CD4-positive, alpha-beta T cell treated with Interleukin-10 for 1 hour (primary cell): Measurements from ENCODE around the gene PDE4B.

Experiments used
- DNase-seq: peaks from one replicate; pipeline ENCODE4 v3.0.0-alpha.2; 2020

The PDE4B gene

DNA sequence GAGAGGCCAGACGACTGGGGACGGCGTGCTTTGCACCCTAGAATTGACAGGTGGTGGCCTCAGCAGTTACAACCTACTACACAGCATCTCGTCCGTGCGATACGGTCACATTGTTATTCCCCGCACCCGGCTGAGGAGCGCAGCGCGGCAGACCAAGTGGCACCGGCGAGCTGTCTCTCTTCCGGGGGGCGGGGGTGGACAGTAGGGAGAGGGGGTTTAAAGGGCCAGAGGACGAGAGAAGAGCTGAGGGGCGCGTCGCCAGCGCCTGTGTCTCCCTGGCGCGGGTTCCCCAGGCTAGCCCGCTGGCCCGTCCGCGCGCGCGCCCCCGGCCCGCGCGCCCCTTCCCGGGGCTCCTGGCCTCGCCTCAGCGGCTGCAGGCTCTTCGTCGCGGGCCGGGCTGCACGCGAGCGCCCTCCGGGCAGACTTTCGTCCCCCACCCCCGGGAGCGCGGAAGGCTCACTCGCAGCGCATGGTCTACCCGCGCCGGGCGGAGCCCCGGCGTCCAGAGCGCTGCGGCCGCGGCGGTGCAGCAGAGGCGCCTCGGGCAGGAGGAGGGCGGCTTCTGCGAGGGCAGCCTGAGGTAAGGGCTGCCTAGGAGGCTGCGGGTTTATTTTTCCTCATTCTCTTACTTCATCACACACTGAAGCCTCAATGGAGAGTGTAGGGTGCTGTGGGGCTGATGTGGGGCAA lies at the start of gene PDE4B:
PDE4B (plus strand) TSS at position 227 of the 690 bp plus-strand sequence.
- DNase-seq = no peak

GRCh38 chr1:65744731-65745130 lies 48.0 kb upstream of the PDE4B start:
- DNase-seq = no peak

GRCh38 chr1:65751961-65752360 lies 40.7 kb upstream of the PDE4B start:
- no peak for DNase-seq

DNA sequence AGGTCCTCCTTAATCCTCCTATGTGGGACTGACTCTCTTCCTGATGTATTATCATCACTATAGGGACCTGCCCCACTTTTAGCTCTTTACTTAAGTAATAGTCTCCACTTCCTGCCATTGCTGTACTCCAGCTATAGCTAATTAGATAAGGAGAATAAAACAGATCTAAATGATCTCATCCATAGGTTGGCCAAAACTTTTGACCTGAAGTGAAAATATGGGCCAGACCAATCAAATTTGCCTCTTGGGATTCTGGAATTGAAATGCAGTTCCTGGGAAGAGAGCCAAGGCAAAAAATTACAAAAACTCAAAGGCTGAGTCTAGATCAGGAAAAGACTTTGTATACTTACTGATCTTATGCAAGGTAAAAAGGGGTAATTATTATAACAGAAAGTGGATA lies 36.1 kb upstream of the PDE4B start:
- no peak for DNase-seq

GRCh38 chr1:65757531-65757930 lies 35.2 kb upstream of the PDE4B start:
- DNase-seq = no peak

DNA sequence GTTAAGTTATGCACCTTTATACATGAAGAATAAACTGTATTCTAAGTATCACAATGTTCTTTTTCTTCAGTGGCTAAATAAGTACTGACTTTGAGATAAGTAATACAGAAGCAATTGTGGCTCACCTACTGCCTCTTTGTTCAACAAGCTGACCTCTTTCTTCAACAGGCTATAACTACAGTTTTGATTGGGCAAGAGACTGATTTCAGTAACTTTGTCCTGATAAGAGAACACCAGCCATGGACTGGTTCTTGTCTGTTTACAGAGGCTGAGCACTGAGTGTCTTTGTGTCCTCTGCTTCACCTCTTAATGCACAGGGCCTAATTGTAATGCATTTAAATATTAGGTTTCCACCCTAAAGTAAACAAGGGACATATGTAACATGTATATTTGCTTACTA lies 34.6 kb upstream of the PDE4B start:
- DNase-seq = no peak

DNA sequence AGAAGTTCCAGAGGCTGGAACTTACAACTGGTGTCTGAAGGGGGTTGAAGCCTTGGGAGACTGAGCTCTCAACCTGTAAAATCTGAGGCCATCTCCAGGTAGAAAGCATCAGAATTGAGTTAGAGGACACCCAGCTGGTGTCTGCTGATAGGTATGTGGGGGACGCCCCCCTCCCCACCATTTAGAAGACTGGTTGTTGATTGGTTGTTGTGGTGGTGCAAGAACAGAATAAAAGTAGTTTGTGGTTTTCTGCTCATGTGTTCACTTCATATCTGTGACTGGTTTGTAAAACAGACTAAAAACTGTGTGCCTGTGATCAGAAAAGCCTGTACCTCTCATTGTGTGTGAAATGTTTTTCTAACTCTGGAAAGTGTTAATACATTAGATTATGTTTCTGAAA lies 33.2 kb upstream of the PDE4B start:
- no peak for DNase-seq

- no peak for DNase-seq
These were observed 30.4 kb upstream of the PDE4B start for GRCh38 chr1:65762081-65762862.

DNA sequence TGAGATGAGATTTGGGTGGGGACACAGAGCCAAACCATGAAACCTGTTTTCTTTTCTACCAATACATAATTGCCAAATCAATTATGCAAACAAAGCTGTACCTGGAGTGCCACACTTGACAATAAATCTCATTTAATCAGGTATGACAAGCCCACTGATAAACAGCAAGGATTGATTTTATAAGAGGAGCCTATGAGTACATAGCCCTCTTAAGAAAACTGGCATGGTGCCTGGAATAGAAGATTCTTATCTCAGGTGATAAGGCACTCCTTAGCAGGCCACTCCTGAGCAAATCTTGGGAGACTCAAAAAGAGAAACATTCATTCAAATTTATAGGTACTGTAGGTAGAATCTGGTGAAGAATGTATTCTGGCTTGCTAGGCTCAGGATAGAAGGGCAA lies 28.6 kb upstream of the PDE4B start:
- DNase-seq = no peak

GRCh38 chr1:65765631-65766030 lies 27.1 kb upstream of the PDE4B start:
- DNase-seq = no peak

DNA sequence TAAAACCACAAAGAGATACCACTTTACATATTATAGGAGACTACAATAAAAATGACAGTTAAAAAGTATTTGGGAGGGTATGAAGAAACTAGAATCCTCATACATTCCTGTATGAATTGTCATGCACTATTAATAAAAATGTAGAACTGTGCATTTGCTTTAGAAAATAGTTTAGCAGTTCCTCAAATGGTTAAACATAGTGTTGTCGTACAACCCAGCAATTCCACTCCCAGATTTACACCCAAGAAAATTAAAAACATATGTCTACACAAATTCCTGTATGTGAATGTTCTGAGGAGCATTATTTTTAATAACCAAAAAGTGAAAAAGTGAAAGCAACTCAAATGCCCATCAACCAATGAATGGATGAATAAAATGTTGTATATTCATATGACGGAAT lies 23.1 kb upstream of the PDE4B start:
- no peak for DNase-seq

GRCh38 chr1:65772607-65773006 lies 20.1 kb upstream of the PDE4B start:
- DNase-seq = no peak

- DNase-seq = no peak
These were observed 19.1 kb upstream of the PDE4B start for GRCh38 chr1:65773391-65774123.

GRCh38 chr1:65788762-65789161 lies 3.9 kb upstream of the PDE4B start:
- DNase-seq = no peak

DNA sequence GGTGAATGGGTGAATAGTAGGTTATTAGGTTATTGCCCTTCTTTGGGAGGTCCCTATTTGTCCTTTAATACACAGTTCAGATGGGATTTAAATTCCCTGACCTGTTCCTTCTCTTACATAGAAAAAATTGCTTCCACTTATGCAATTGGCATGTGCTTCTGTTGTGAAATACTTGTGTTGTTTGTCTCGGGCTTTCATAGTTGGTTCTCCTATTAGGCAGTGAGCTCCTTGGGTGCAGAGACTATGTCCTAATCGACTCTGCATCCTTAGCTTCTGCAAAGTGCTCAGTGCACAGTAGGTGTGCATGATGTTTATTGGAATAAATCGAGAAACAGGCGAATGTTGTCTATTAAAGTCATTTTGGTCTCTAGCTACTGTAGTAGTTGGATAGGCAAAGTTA lies 1.3 kb upstream of the PDE4B start:
- DNase-seq = no peak

DNA sequence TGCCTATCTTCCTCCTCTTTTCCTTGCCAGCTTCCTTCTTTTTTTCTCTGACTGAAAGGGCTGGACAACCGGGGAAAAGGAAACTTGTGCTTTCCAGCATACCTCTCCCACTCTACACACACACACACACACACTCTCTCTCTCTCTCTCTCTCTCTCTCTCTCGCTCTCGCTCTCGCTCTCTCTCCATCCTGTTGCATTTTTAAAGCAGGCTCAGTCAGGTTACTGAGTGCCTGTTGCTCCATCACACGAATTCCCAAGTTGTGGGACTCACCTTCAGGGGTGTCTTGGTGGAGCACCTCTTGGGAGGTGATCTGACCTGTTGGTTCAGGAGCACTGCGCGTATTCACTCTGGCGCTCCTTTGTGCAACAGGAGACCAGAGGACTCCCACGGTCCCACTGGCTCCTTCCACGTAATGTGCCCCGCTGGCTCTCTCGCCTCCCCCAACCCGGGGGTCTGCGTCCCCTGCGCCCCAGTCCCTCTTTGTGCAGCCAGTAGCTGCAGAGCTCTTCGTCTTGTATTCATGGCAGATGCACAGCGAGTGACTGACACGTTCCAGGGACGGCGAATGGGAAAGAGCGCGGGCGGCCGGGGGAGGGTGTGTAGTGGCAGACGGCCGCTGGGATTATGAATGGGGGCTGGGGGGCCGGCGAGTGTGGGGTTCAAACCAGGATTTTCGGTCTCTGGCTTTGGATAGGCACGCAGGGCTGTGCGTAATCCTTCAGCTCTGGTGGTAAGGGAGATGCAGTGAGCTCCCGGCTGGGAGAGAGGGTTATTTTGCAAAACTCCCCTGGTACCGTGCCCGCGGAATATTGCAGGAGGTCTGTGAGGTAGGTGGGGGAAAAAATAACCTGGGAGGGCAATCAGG lies 660 bp upstream of the PDE4B start:
- DNase-seq = no peak

GRCh38 chr1:65793359-65793732 lies 651 bp downstream of the PDE4B start:
- DNase-seq = no peak

DNA sequence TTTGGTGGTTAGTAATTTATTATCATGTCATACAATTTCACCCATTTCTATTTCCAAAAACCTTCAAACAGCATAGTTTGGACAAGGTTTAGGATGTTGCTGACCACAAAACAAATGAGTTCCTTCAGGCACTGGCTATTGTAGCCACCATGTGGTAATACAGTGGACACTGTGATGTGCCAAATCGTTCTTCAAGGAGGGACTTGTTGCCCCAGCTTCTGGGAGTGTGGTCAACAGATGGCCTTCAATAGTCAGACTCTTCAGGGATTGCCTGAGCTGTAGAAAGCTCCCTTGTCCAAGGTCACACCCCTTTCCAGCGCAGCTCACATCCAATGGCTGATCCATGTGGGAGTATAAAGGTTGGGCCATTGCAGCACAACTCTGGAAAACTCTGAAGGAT lies 2.6 kb downstream of the PDE4B start:
- DNase-seq = no peak

DNA sequence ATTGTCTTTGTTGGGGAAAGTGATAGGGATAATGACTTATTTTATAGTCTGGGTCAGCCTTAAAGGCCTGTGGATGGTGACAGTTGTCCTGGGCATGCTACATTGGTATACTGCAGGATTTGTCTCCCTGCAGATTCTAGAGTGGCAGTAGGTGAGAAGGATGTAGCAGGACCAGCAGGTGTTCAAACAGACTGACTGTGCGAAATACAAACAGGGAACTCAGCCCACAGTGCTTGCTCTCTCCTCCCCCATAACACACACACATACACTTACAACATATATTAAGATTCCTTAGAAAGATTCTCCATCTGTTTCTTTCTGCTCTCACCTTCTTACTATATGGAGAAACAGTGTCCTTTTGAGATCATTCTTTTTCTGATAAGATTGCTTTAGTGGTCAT lies 6.9 kb downstream of the PDE4B start:
- DNase-seq = no peak

- DNase-seq = no peak
These were observed 11.9 kb downstream of the PDE4B start for GRCh38 chr1:65804584-65804983.

DNA sequence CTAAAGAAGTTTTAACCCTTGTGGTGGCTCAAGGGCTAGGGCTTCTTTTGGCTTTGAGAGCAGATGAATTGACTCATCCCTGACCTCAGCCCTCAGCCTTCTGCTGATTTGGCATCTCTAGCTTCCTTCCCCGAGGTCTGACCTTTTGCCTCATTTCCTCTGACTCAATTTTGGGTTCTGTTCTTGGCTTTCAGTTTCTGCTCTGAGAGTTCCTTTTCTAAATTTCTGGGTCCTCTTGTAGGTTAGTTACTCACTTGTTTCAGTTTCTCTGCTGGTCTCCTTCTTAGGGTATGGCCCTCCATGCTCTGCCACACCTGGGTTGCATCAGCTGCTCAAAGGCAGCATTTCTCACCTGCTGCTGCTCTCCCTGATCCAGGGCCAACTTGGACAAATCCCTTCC lies 19.4 kb downstream of the PDE4B start:
- peak; percentile 24 for DNase-seq

DNA sequence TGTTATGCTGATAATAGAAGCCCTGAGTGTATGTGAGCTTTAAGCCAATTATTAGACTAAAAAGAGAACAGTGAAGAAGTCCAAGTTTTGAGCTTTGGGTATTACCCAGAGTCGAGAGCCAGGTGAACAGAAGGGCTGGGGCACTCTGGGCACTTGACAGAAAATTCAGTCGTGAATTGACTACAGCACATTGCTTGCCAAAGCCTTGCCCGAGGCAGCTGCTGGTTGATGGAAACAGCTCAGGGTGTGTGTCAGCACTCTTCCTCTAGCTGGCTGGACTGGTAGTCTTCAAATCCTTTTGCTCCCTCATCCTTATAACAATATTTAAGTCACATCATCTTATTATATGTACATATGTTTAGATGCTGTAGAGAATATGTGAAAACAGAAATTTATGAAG lies 21.3 kb downstream of the PDE4B start:
- DNase-seq = no peak

- no peak for DNase-seq
These were observed 22.1 kb downstream of the PDE4B start for GRCh38 chr1:65814752-65815151.
